HFF-Myc (cell line): ENCODE results near the gene TRDN.
"Not testable (repeated sequence)": the region's sequence is repeated elsewhere in the genome, so short reads cannot be mapped to it uniquely, and the experiment has no call there.

ENCODE experiments used
- DNase-seq: peaks from one replicate; pipeline ENCODE4 v3.0.0-alpha.2; 2011; ENCODE audit warnings: low read depth; ENCODE audit errors: extremely low read depth
- H3K4me3 ChIP-seq: replicated peaks from 2 replicates; pipeline ENCODE4 v1.5.1; 2011; ENCODE audit warnings: low read depth, mild to moderate bottlenecking, control low read depth, low read length
- TF ChIP-seq, protein P1 (sequence below): IDR thresholded peaks from 2 replicates; pipeline ENCODE4 v1.5.1; 2012; ENCODE audit warnings: mild to moderate bottlenecking, low read depth, low read length, control low read depth; ENCODE audit errors: missing control alignments

The TRDN gene

DNA sequence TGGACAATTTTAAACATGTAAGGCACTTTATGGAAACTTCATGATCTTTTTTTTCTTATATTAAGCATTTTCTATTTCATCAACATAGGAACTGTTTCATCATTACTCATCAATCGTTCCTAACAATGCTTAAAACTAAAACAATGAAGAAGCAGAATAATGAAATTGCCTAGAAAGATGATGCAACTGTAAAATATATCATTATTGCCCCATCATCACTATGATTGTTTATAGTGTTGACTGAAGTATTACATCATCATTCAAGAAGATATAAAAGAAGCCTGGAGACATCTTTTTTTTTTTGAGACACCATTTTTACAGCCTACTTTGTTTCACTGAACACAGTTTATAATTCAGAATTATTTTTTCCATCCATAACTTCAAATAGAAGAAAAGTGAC lies 147.2 kb downstream of the TRDN start:
- H3K4me3 ChIP-seq: no peak overlapping the region
- TF ChIP-seq, protein P1, sequence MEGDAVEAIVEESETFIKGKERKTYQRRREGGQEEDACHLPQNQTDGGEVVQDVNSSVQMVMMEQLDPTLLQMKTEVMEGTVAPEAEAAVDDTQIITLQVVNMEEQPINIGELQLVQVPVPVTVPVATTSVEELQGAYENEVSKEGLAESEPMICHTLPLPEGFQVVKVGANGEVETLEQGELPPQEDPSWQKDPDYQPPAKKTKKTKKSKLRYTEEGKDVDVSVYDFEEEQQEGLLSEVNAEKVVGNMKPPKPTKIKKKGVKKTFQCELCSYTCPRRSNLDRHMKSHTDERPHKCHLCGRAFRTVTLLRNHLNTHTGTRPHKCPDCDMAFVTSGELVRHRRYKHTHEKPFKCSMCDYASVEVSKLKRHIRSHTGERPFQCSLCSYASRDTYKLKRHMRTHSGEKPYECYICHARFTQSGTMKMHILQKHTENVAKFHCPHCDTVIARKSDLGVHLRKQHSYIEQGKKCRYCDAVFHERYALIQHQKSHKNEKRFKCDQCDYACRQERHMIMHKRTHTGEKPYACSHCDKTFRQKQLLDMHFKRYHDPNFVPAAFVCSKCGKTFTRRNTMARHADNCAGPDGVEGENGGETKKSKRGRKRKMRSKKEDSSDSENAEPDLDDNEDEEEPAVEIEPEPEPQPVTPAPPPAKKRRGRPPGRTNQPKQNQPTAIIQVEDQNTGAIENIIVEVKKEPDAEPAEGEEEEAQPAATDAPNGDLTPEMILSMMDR: no peak
- no peak for DNase-seq

DNA sequence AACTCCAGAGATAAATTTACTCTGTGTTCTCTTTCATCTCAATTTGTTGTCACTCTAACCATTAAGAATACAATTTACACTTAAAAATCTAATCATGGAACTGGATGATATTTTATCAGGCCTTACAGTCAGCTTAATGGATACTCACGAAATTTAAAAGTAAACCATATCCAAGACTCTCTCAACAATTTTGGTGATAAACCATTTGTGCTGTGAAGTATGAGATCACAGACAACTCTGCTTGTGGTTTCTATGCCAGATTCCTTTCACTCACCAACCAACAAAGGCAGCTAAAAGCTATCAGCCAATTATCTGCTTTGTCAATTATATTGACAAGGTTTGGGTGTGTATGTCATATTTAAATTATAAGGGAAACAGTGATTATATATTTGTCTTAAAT lies 155.8 kb downstream of the TRDN start:
- H3K4me3 ChIP-seq: no peak overlapping the region
- DNase-seq: no peak
- TF ChIP-seq, protein P1: no peak

DNA sequence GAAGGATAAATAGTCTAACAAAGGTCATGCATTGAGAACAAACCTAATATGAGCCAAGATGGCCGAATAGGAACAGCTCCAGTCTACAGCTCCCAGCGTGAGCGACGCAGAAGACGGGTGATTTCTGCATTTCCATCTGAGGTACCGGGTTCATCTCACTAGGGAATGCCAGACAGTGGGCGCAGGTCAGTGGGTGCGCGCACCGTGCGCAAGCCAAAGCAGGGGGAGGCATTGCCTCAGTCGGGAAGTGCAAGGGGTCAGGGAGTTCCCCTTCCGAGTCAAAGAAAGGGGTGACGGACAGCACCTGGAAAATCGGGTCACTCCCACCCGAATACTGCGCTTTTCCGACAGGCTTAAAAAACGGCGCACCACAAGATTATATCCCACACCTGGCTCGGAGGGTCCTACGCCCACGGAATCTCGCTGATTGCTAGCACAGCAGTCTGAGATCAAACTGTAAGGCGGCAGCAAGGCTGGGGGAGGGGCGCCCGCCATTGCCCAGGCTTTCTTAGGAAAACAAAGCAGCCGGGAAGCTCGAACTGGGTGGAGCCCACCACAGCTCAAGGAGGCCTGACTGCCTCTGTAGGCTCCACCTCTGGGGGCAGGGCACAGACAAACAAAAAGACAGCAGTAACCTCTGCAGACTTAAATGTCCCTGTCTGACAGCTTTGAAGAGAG lies 164.6 kb downstream of the TRDN start:
- DNase-seq: not testable (repeated sequence)

DNA sequence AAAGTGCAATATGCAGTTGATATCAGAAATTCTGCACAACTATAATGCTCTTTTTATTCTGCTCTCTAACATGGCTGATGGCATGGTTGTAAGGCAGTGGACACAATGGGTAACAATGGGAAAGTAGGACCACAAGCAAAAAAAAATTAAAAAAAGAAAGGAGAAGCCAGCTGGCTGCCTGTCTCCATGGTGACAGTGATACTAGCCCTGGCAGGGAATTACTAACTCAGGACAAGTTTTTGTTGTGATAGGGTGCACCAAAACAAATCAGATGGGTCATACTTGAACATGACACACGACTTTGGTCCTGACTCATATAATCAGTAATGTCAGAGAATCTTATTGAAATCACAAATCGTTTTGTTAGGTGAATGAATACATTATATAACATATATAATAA lies 169.4 kb downstream of the TRDN start:
- no peak overlapping the region for H3K4me3 ChIP-seq
- no peak for DNase-seq
- TF ChIP-seq, protein P1: no peak

More for the DNA sequence above, 164.6 kb downstream of the TRDN start:
- not testable (repeated sequence) for H3K4me3 ChIP-seq

DNA sequence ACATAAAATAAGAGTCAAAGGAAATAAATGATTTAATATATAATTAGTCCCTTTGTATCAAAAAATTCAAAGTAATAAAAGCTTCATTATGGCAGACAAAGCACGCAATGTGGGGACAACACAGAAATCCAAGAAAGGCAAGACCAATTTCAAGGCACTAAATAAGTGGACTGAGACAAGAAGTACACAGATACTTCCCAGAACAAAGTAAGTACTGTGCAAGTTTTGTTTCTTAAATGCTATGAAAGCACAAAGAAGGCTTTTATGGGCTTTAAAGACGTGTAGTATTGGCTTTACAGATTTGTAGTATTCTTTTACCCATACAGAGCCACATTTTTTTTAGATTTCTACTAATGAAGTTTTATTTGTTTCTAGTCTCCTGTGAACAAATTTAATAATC lies 174.6 kb downstream of the TRDN start:
- no peak for DNase-seq
- TF ChIP-seq, protein P1: no peak
- H3K4me3 ChIP-seq: no peak overlapping the region

DNA sequence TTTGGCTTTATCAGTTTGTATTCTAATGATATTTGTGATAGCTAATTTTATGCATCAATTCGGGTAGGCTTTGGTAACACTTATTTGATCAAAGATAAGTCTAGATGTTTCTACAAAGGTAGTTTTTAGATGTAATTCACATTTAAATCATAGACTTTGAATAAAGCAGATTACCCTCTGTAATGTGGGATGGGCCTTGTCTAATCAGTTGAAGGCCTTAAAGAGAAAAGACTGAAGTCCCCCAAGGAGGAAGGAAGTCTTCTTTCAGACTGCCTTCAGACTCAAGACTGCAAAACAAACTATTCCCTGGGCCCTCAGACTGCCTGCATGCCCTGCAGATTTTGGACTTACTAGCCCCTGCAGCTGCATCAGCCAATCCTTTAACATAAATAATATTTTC lies 178.5 kb downstream of the TRDN start:
- TF ChIP-seq, protein P1: no peak
- no peak for DNase-seq

DNA sequence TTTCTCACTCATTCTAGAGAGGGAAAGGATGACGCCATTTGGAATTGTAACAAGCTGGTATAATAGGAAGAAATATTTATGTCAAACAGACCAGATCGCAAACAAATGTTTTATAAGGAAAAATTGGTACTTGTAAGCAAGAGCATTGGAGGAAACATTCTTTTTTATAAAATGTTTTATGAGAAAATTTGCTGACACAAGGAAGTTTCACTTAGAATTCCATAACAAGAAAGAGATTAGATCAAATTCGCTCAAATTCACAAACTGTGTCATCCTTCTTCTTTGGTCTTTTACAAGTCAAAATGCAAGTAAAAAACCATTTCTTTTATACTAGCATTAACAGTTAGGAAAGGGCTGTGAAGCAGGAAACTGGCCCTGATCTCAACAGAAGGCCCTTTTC lies 179.9 kb downstream of the TRDN start:
- no peak overlapping the region for H3K4me3 ChIP-seq
- no peak for DNase-seq
- TF ChIP-seq, protein P1: no peak

More for the DNA sequence above, 178.5 kb downstream of the TRDN start:
- H3K4me3 ChIP-seq: no peak overlapping the region
